Measurements from ENCODE around the gene CPHXL. TPM values are rescaled to one million over a fixed set of nuclear protein-coding genes. Genes with fewer than 3 reads are reported as not detected.

The CPHXL gene
- not detected for polyA plus RNA-seq (2013, experiment 1 of 2; ENCODE audit: insufficient read length)
- not detected for polyA plus RNA-seq (2013, experiment 2 of 2; ENCODE audit: insufficient read length)

GRCh38 chr16:75726390-75726789 lies at the start of gene CPHXL:
TSS of gene CPHXL (minus strand) at chr16:75726490. CDS start at chr16:75726442, 48 bp downstream.
- no peak for DNase-seq

- no peak for DNase-seq
Observed at GRCh38 chr16:75774197-75774596, 47.9 kb upstream of the CPHXL start.

- no peak for DNase-seq
Observed at GRCh38 chr16:75770051-75770450, 43.8 kb upstream of the CPHXL start.

GRCh38 chr16:75764154-75764768 lies 38.0 kb upstream of the CPHXL start:
- DNase-seq = peak; percentile 45

- no peak for DNase-seq
Observed at GRCh38 chr16:75763204-75763603, 36.9 kb upstream of the CPHXL start.

DNA sequence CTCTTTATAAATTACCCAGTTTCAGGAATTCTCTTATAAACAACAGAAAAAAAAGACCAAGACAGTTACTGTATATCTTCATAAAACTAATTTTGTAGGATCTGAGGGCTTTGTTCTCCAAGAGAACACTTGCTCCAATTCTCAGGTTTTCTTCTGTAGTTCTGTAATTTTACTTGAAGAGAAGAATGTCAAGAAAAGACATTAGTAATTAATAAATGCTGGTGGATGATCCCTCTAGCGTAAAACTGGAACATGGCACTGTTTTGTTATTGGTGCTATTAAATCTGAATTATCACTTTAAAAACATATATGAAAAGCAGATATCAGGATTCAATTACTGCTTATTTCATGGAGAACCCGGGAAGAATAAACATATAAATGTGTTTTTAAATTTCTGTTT lies 36.5 kb upstream of the CPHXL start:
- no peak for DNase-seq

- DNase-seq = no peak
Observed at GRCh38 chr16:75761108-75761507, 34.8 kb upstream of the CPHXL start.

DNA sequence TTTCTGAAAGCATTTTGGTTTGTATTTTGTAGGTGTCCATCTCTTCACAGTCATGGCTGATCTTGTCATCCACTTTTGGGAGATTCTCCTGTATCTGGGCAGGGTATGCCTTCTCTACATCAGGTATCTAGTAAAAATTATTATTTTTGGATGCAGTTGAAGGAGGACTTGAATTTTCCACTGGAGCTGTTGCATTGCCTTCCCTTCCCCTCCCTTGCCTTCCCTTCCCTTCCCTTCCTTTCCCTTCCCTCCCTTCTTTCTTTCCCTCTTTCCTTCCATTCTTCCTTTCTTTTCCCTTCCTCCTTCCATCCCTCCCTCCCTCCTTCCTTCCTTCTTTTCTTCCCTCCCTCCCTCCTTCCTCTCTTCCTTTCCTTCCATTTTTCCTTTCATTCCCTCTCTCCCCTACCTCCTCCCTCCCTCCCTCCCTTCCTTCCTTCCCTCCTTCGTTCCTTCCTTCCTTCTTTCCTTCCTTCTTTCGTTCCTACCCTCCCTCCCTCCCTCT lies 33.8 kb upstream of the CPHXL start:
- no peak for DNase-seq

DNA sequence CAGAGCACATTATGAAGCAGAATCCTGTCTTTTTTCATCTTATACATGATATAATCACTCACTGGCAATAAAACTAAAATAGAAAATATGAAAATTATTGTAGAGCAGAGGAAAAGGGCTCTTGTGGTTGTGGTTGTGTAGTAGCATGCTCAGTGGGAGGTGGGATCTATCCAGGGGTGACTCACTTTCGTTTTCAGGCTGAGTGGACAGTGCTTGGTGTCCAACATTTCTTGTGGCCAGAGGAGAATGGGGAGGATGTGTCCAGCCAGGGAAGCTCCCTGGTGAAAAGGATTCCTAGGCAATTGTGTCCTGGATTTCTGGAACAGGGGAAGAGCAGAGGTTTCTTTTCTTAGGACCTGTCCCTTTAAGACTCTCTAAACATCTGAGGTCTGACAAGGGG lies 31.9 kb upstream of the CPHXL start:
- peak; percentile 9 for DNase-seq

DNA sequence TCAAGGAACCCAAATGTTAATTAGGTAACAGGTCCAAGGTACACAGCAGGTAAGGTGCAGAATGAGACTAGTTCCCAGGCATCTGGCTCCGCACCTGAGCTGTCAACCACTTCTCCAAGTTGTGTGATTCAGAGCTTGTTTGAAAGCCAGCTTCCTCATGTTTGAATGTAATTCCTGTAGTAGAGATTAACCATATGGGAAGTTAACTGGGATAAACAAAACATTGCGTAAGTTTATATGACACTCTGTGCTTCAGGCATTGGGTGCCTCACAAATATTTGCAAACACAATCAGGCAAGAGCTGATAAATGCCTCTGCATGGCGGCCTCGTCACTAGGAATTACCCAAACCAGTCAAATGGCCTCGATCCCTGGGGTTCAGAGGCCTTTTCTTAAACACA lies 27.9 kb upstream of the CPHXL start:
- no peak for DNase-seq

DNA sequence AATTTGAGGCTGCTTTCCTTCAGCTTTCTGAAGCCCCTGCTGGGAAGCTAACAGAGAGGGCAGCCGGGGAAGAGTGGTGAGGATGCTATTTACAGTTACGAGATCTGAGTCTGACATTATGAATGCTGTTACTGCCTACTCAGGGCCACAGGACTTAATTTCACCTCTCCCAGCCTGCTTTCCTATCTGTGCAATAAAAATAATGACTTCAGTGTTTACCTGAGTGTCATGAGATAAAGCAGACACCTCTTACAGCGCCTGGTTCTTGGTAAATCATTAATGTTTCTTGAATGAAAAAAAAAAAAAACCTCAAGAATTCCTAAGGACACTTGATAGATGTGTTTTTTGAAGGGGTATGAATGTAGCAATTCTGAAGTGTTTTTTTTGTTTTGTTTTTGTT lies 24.2 kb upstream of the CPHXL start:
- no peak for DNase-seq

- DNase-seq = no peak
Observed at GRCh38 chr16:75746359-75746758, 20.1 kb upstream of the CPHXL start.

- no peak for DNase-seq
Observed at GRCh38 chr16:75745823-75746222, 19.5 kb upstream of the CPHXL start.

DNA sequence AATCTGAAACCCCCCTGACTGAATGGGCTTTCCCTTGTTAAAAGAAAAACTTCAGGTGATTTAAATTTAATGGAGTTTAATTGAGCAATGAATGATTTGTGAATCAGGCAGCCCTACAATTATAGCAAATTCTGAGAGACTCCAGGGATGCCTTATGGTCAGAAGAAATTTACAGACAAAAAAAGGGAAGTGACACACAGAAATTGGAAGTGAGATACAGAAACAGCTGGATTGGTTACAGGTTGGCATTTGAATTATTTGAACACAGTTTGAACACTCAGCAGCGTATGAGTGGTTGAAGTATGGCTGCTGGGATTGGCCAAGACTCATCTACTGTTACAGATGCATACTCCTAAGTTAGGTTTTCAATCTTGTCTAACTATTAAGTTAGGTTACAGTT lies 19.0 kb upstream of the CPHXL start:
- DNase-seq = no peak

DNA sequence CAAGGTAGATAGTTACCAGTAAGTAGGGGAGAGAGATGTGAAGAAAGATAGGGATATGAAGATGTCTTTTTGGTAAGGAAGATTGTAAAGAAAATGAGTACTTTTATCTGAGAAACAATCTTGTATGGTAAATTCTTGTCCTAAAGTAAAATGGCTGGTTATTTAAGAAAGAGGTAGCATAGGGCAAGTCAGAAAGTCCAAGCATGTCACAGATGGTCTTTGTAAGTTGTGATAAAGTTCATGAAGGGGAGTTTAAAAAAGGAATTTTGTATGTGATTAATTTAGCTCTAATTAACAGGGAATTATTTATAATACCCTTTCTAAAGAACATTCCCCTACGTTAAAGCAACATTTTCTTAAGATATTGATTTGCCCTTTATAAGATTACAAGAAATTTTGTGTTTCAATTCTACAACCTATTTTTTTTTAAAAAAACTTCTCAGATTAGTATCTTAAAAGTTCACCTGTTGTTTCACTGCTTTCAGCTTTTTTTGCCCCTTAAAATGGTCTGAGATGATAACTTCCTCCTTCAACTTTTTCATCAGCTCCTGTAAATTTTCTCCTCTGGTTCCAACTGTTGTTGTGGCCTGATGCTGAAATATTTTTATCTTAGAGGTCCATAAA lies 16.2 kb upstream of the CPHXL start:
- no peak for DNase-seq

DNA sequence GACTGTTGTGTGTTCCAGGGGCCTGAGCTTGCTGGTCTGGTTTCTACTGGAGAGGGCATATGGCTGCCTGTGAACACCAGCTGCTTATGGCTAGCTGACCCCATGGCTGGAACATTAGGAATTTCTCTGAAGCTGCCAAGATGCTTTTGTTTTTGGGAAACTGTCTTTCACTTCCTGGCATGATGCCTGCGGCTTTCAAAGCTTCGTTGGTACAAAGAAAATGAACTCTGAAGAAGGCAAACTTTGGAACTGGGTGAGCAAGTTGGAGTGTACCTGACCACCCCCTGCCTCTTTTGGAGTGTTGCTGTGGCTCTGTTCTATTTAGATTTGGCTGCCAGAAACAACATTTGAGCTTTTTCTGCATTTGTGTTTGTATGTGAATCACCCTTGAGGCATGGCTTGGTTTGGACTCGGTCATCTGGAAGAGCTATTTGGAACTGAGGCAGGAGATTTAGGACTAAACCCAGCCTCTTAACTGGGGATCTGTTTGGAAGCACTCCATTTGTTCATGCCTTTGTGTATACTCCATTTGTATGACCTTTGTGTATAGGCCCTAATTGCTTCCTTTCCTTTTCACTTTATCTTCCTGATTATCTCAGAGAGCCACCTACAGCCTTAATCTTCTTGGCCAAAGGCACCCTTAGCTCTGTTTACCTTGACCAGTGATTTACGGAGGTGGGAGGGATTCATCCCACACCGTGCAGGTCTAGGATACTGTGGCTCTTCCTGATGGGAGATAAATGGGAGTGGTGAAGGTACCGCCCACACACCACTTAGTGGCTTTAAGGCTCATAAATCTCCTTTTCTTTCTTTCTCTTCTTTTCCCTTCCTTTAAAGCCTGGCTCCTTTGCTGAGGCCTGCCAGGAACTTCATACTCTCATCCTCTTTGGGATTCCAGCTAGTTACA lies 7.3 kb upstream of the CPHXL start:
- DNase-seq = peak; percentile 41

GRCh38 chr16:75732871-75733270 lies 6.6 kb upstream of the CPHXL start:
- DNase-seq = no peak

GRCh38 chr16:75727221-75727620 lies 931 bp upstream of the CPHXL start:
- DNase-seq = no peak

DNA sequence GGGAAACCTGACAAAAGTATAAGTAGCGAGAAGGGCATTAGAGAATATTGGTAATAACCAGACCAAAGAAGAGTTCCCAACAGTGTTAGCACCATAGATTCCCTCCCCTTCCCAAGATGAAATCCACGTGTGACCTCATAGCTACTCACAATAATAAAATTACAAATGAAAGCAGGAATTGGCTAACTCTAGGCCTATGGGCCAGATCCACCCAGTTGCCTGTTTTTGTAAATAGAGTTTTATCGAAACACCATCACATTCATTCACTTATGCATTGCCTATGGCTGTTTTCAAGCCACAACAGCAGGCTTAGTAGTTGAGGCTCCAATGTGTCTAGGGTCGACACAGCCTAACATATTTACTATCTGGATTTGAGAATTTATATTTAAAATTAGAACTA lies 7.8 kb downstream of the CPHXL start:
- no peak for DNase-seq

GRCh38 chr16:75714661-75715060 lies 11.6 kb downstream of the CPHXL start:
- DNase-seq = no peak

DNA sequence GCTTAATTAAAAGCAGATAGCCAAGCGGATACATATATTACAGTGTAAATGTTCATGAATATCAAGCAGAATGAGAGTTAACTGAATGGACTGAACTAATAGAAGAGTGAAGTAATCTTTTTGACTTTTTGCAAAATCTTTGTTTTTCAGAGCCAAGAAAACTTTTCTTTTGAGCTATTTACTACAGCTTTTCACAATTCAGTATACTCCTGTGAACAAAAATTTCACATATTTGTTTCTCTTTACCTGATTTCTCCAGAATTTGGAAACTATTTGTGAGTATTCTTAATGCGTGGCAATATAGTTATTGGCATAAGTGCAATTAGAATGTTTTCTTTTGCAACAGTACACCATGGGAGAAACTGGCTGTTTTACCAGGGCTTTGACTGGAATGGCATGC lies 15.9 kb downstream of the CPHXL start:
- no peak for DNase-seq

DNA sequence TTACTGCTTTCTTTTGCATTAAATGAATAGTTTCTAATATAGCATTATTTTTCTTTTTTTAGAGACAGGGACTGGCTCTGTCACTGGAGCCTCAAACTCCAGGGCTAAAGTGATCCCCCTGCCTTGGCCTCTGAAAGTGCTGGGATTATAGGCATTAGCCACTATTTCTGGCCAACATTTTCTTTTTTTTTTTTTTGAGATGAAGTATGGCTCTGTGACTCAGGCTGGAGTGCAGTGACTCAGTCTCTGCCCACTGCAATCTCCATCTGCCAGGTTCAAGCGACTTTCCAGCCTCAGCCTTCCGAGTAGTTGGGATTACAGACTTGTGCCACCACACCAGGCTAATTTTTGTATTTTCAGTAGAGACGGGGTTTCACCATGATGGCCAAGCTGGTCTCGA lies 23.0 kb downstream of the CPHXL start:
- DNase-seq = no peak

- DNase-seq = no peak
Observed at GRCh38 chr16:75702242-75702641, 24.0 kb downstream of the CPHXL start.

Measured in fibroblast of skin of abdomen (primary cell).